Erythroblast (primary cell): Measurements from ENCODE around the gene ABAT.

Source experiments
- GATA1 ChIP-seq: IDR thresholded peaks from 2 replicates; pipeline ENCODE4 v1.6.1; 2011; ENCODE audit warnings: low read depth, mild to moderate bottlenecking, control low read depth, low read length, moderate library complexity
- POLR2A ChIP-seq: IDR thresholded peaks from 2 replicates; pipeline ENCODE4 v1.6.1; 2011; ENCODE audit warnings: mild to moderate bottlenecking, low read length

GRCh38 chr16:8741636-8742035, 67.2 kb downstream of the ABAT start:
- TF ChIP-seq POLR2A (no peak), GATA1 (no peak)
